C4-2B (cell line): ENCODE data around the gene ENPP3.

Experiments
- ZFX ChIP-seq: fragments of 450-650 bp; IDR thresholded peaks from 2 replicates; pipeline ENCODE4 v1.6.1; 2017
- TF ChIP-seq, protein P1 (sequence below): fragments of 450-650 bp; conservative IDR thresholded peaks from 2 replicates; pipeline ENCODE4 v1.5.1; 2017; ENCODE audit warnings: mild to moderate bottlenecking

DNA sequence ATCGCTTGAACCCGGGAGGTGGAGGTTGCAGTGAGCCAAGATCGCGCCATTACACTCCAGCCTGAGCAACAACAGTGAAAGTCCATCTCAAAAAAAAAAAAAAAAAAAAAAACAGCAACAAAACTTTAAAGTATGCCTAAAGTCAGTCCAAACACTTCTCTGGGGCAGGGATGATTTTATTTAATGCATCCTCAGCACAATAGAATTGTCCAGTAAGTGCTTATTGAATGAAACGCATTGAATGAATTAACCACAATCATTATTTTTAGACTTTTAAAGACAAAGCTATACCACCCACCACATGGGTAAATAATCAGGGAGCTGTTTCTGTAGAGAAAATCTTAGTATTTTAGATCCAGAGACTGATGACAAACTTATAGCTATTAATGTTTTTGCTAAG is 90.4 kb downstream of the ENPP3 start:
- TF ChIP-seq, protein P1, sequence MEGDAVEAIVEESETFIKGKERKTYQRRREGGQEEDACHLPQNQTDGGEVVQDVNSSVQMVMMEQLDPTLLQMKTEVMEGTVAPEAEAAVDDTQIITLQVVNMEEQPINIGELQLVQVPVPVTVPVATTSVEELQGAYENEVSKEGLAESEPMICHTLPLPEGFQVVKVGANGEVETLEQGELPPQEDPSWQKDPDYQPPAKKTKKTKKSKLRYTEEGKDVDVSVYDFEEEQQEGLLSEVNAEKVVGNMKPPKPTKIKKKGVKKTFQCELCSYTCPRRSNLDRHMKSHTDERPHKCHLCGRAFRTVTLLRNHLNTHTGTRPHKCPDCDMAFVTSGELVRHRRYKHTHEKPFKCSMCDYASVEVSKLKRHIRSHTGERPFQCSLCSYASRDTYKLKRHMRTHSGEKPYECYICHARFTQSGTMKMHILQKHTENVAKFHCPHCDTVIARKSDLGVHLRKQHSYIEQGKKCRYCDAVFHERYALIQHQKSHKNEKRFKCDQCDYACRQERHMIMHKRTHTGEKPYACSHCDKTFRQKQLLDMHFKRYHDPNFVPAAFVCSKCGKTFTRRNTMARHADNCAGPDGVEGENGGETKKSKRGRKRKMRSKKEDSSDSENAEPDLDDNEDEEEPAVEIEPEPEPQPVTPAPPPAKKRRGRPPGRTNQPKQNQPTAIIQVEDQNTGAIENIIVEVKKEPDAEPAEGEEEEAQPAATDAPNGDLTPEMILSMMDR: no peak
- no peak for TF ChIP-seq ZFX
